CMK (cell line): Measurements from ENCODE around the gene NGFR.

Experiments
- DNase-seq: peaks from one replicate; pipeline ENCODE4 v3.0.0-alpha.2; 2010; ENCODE audit warnings: low read depth

Gene NGFR

GRCh38 chr17:49469831-49470810 lies 25.0 kb upstream of the NGFR start:
- DNase-seq: no peak

- no peak for DNase-seq
These were observed 23.9 kb upstream of the NGFR start for GRCh38 chr17:49471089-49471683.

GRCh38 chr17:49471769-49472168 lies 23.3 kb upstream of the NGFR start:
- no peak for DNase-seq

- DNase-seq: no peak
These were observed 22.6 kb upstream of the NGFR start for GRCh38 chr17:49472527-49472926.

GRCh38 chr17:49473900-49474751 lies 21.0 kb upstream of the NGFR start:
- no peak for DNase-seq

GRCh38 chr17:49477709-49478108 lies 17.4 kb upstream of the NGFR start:
- DNase-seq: no peak

GRCh38 chr17:49480836-49481615 lies 14.1 kb upstream of the NGFR start:
- DNase-seq: no peak

GRCh38 chr17:49482144-49482817 lies 12.8 kb upstream of the NGFR start:
- no peak for DNase-seq

- no peak for DNase-seq
These were observed 11.2 kb upstream of the NGFR start for GRCh38 chr17:49483599-49484509.

- no peak for DNase-seq
These were observed 10.5 kb upstream of the NGFR start for GRCh38 chr17:49484588-49484987.

- DNase-seq: peak; percentile 73
These were observed 9.0 kb upstream of the NGFR start for GRCh38 chr17:49486012-49486641.

- no peak for DNase-seq
These were observed 7.9 kb upstream of the NGFR start for GRCh38 chr17:49487183-49487582.

- DNase-seq: no peak
These were observed 6.5 kb upstream of the NGFR start for GRCh38 chr17:49488612-49489011.

- DNase-seq: no peak
These were observed 5.7 kb upstream of the NGFR start for GRCh38 chr17:49489348-49489747.

- no peak for DNase-seq
These were observed 4.8 kb upstream of the NGFR start for GRCh38 chr17:49490276-49490675.

- no peak for DNase-seq
These were observed 3.8 kb upstream of the NGFR start for GRCh38 chr17:49491192-49491769.

- no peak for DNase-seq
These were observed 601 bp upstream of the NGFR start for GRCh38 chr17:49494399-49494985.

- DNase-seq: no peak
These were observed 719 bp downstream of the NGFR start for GRCh38 chr17:49495842-49496182.
